ENCODE data around the gene NUMBL.

DNA sequence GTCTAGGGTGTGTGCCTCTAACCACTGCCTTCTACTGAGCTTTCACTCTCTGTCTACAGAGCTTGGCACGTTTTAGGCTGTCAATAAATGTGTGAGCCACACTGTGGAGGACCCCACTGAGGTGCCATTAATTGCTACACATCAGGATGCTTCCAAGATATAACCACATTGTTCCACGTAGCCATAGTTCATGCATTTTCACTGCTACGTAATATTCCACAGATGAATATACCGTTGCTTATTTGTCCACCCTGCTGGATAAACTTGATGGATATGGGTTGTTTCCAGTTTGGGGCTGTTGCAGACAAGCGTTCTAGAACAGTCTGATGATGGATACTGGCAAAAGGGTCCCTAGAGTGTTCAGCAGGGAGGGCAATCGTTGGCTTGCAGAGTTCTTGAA is 11.3 kb upstream of the NUMBL start:
- TF ChIP-seq, protein P1, sequence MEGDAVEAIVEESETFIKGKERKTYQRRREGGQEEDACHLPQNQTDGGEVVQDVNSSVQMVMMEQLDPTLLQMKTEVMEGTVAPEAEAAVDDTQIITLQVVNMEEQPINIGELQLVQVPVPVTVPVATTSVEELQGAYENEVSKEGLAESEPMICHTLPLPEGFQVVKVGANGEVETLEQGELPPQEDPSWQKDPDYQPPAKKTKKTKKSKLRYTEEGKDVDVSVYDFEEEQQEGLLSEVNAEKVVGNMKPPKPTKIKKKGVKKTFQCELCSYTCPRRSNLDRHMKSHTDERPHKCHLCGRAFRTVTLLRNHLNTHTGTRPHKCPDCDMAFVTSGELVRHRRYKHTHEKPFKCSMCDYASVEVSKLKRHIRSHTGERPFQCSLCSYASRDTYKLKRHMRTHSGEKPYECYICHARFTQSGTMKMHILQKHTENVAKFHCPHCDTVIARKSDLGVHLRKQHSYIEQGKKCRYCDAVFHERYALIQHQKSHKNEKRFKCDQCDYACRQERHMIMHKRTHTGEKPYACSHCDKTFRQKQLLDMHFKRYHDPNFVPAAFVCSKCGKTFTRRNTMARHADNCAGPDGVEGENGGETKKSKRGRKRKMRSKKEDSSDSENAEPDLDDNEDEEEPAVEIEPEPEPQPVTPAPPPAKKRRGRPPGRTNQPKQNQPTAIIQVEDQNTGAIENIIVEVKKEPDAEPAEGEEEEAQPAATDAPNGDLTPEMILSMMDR (IDR thresholded peaks at IDR 0.05), result no peak
- TF ChIP-seq POLR2A (IDR thresholded peaks at IDR 0.05), result no peak

All from heart left ventricle (tissue), 13 donors.